Keratinocyte (primary cell): ENCODE measurements around the gene PHF2. TPM values are rescaled to one million over a fixed set of nuclear protein-coding genes. Genes with fewer than 3 reads are reported as not detected.

ENCODE experiments used
- DNase-seq: peaks from one replicate; pipeline ENCODE4 v3.0.0-alpha.2; 2011; ENCODE audit warnings: low read depth, missing footprints, low spot score
- FAIRE-seq: peaks from 2 replicates; lab custom pipeline; 2011; peaks lifted over from hg19 to GRCh38; lab: Jason Lieb, UNC
- H2AFZ ChIP-seq: 2 replicates; pipeline ENCODE4 v1.6.0; 2012; ENCODE audit warnings: low read length, control low read depth, inconsistent platforms; ENCODE audit not compliant: control insufficient read depth
- H3K27ac ChIP-seq: 2 replicates; pipeline ENCODE4 v1.5.1; 2011; ENCODE audit warnings: low read length; ENCODE audit not compliant: control insufficient read depth, insufficient read depth
- H3K27me3 ChIP-seq: 3 replicates; pipeline ENCODE4 v1.6.0; 2011; ENCODE audit warnings: low read length; ENCODE audit not compliant: control insufficient read depth, insufficient read depth; ENCODE audit errors: extremely low read depth
- H3K36me3 ChIP-seq, 2 experiments: 2 replicates in 1 of 2; 3 replicates in 1 of 2; pipeline ENCODE4 v1.5.1; 2011; ENCODE audit warnings: low read length in 2 of 2, mild to moderate bottlenecking in 1 of 2; ENCODE audit not compliant: control insufficient read depth in 2 of 2, insufficient read depth in 2 of 2; ENCODE audit errors: extremely low read depth in 1 of 2
- H3K4me1 ChIP-seq: 3 replicates; pipeline ENCODE4 v1.5.1; 2011; ENCODE audit warnings: low read length; ENCODE audit not compliant: control insufficient read depth, insufficient read depth; ENCODE audit errors: extremely low read depth
- H3K4me2 ChIP-seq: 3 replicates; pipeline ENCODE4 v1.6.0; 2011; ENCODE audit warnings: low read depth, low read length; ENCODE audit not compliant: control insufficient read depth, insufficient read depth; ENCODE audit errors: extremely low read depth
- H3K4me3 ChIP-seq, 3 experiments: fragments of 200-600 bp in 1 of 3; sonication (generic) in 1 of 3; 2 replicates in 2 of 3; 3 replicates in 1 of 3; pipeline ENCODE4 v1.5.1; 2011 to 2016; ENCODE audit warnings: low read length in 3 of 3, mild to moderate bottlenecking in 3 of 3, control low read depth in 2 of 3, inconsistent platforms in 1 of 3, low read depth in 1 of 3, mixed read lengths in 1 of 3, mixed run types in 1 of 3, moderate library complexity in 1 of 3; ENCODE audit not compliant: control insufficient read depth in 2 of 3, insufficient read depth in 2 of 3; ENCODE audit errors: extremely low read depth in 1 of 3
- H3K79me2 ChIP-seq: 2 replicates; pipeline ENCODE4 v1.6.0; 2012; ENCODE audit warnings: low read length; ENCODE audit not compliant: control insufficient read depth, insufficient read depth
- H3K9ac ChIP-seq: 3 replicates; pipeline ENCODE4 v1.6.0; 2011; ENCODE audit warnings: low read length; ENCODE audit not compliant: control insufficient read depth, insufficient read depth; ENCODE audit errors: extremely low read depth
- H3K9me1 ChIP-seq: 3 replicates; pipeline ENCODE4 v1.6.0; 2011; ENCODE audit warnings: low read length; ENCODE audit not compliant: control insufficient read depth, insufficient read depth; ENCODE audit errors: extremely low read depth
- H3K9me3 ChIP-seq: 2 replicates; pipeline ENCODE4 v1.5.1; 2012; ENCODE audit warnings: low read depth, low read length; ENCODE audit not compliant: control insufficient read depth
- H4K20me1 ChIP-seq: 3 replicates; pipeline ENCODE4 v1.6.0; 2011; ENCODE audit warnings: low read length; ENCODE audit not compliant: control insufficient read depth, insufficient read depth; ENCODE audit errors: extremely low read depth
- EZH2 ChIP-seq: IDR thresholded peaks from one replicate; pipeline ENCODE4 v1.6.1; 2012; ENCODE audit warnings: inconsistent platforms, mild to moderate bottlenecking, low read length, moderate library complexity
- dilution Hi-C: fragments of 300-500 bp; cut with MboI; formaldehyde crosslinking; loops from one replicate; pipeline ENCODE4 v1.7.0; 2020; ENCODE audit warnings: low sequenced_read_pairs; ENCODE audit not compliant: extremely low pct_ligation_motif_present
- polyA plus RNA-seq, 5 experiments: library from polyadenylated mRNA; depleted of rRNA in 3 of 5; stranded (reverse) in 3 of 5; stranded (forward) in 1 of 5; unstranded in 1 of 5; fragments of >200 nt; gene quantifications; 1 replicate in 1 of 5; 2 replicates in 3 of 5; 3 replicates in 1 of 5; pipeline versions ENCODE4 v1.2.1 to v1.2.3, GENCODE V29; 2011 to 2012; ENCODE audit warnings: missing spikeins in 2 of 5, low read depth in 1 of 5, low replicate concordance in 1 of 5
- TF ChIP-seq, protein P1 (sequence below), 3 experiments: IDR thresholded peaks in 1 of 3; conservative IDR thresholded peaks in 1 of 3; optimal IDR thresholded peaks in 1 of 3; 2 replicates in 2 of 3; 3 replicates in 1 of 3; pipeline versions ENCODE3 to v1.5.1; 2011; ENCODE audit warnings: low read length in 3 of 3, mild to moderate bottlenecking in 3 of 3, moderate library complexity in 2 of 3, control low read depth in 1 of 3, inconsistent platforms in 1 of 3; ENCODE audit not compliant: insufficient read depth in 2 of 3; ENCODE audit errors: extremely low read depth in 1 of 3

The PHF2 gene
- polyA plus RNA-seq, 1 donor (not counting 4 experiments of a cell fraction or from before 2014, with no cell fraction given): 5.1 TPM

DNA sequence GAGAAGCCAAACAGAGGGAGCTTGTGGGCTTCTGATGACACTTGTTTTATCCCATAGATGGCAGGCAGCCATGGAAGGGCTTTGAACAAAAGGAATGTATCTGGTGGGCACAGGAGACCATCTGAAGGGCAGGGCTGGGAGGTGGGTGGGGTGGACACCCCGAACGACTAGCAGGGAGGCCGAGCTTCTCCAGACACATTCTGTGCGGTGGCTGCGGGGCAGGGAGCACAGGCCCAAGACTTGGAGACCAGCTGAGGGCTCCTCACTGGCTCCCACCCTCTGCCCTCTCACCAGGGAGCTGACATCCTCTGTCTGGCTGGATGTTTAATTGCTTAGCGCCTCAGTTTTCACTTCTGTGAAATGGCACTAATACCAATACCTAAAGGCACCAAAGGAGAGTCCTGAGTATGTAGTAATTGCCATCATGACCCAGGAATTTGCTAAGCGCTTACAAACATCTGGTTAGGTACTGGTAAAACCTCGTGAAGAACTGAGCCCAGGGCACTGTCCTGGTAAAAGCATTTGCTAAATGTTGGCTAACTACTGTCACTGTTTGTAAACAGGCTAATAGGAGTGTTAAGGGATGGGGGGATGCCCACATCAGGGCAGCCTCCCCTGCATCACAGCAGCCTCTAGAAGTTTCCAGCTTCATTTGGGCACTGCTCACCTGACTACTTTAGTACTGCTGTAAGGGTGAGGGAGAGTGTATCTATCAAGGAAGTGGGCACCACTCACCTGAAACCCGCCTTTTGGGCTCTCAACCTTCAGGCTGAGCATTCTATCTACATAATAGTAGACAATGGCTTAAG lies 2.1 kb upstream of the PHF2 start:
- H3K36me3 ChIP-seq: no peaks in the 10 kb centered on the region
- TF ChIP-seq, protein P1, sequence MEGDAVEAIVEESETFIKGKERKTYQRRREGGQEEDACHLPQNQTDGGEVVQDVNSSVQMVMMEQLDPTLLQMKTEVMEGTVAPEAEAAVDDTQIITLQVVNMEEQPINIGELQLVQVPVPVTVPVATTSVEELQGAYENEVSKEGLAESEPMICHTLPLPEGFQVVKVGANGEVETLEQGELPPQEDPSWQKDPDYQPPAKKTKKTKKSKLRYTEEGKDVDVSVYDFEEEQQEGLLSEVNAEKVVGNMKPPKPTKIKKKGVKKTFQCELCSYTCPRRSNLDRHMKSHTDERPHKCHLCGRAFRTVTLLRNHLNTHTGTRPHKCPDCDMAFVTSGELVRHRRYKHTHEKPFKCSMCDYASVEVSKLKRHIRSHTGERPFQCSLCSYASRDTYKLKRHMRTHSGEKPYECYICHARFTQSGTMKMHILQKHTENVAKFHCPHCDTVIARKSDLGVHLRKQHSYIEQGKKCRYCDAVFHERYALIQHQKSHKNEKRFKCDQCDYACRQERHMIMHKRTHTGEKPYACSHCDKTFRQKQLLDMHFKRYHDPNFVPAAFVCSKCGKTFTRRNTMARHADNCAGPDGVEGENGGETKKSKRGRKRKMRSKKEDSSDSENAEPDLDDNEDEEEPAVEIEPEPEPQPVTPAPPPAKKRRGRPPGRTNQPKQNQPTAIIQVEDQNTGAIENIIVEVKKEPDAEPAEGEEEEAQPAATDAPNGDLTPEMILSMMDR (optimal IDR thresholded peaks at IDR 0.05 in 1 of 3, IDR thresholded peaks at IDR 0.05 in 1 of 3, conservative IDR thresholded peaks at IDR 0.05 in 1 of 3; ENCODE audit: extremely low read depth in 1 of 3, insufficient read depth in 2 of 3, low read length in 3 of 3): no peak
- TF ChIP-seq EZH2: no peak
- H3K9ac ChIP-seq: no peak overlapping the region
- no peak overlapping the region for H3K4me2 ChIP-seq
- H4K20me1 ChIP-seq: no peaks in the 10 kb centered on the region
- H3K27me3 ChIP-seq: no peaks in the 10 kb centered on the region
- H3K4me3 ChIP-seq: no peak overlapping the region
- no peak overlapping the region for H2AFZ ChIP-seq
- no peaks in the 10 kb centered on the region for H3K9me1 ChIP-seq
- no peak overlapping the region for H3K27ac ChIP-seq
- peaks cover 19% of the 10 kb centered on the region for H3K79me2 ChIP-seq
- FAIRE-seq (no peak), DNase-seq (no peak)
- H3K4me1 ChIP-seq: peaks cover 17% of the 10 kb centered on the region
- dilution Hi-C loops: no loop called here
- no peaks in the 10 kb centered on the region for H3K9me3 ChIP-seq

DNA sequence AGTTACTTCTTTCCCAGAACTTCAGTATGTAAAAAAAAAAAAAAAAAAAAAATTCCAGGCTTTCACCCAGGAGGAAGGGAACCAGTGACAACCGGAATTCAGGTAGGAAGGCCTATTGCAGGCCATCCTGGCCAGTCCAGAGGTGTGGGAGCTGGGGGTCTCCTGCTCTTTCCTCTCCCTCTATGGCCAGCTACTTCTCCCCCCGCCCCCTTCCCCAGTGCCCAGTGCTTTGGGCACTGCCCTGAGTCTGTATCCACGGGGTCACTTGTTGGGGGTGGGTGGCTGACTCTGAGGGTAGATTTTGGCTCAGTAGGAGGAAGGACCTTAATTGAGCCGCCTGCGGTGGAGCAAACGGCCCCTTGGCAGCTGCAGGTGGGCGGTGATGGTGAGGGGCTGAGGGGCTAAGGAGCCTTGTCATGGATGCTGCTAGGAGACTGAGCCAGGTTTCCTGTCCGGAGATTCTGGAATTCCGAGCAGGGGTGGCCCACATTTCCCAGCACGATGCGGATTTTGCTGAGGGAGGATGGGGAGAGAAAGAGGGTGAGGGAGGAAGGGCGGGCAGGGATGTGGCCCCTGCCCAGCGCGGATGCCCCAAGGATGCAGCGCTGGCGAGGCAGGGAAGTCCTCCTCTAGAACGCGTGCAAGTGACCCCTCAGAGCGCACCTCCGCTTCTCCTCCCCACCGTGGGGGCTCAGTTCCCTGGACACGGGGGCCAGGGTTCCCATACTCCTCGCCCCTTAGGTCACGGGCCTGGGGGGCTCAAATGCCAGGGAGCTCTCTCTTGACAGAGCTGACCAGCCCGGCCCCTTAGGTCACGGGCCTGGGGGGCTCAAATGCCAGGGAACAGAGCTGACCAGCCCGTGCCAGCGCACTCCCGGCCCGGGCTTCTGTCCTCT lies 1.2 kb upstream of the PHF2 start:
- H4K20me1 ChIP-seq: no peaks in the 10 kb centered on the region
- H3K4me3 ChIP-seq: peak overlapping the region; percentile 66 to 80 (median 78)
- TF ChIP-seq, protein P1 (optimal IDR thresholded peaks at IDR 0.05 in 1 of 3, IDR thresholded peaks at IDR 0.05 in 1 of 3, conservative IDR thresholded peaks at IDR 0.05 in 1 of 3; ENCODE audit: extremely low read depth in 1 of 3, insufficient read depth in 2 of 3, low read length in 3 of 3): no peak
- TF ChIP-seq EZH2: no peak
- peak overlapping the region; percentile 82 for H3K9ac ChIP-seq
- no peaks in the 10 kb centered on the region for H3K9me3 ChIP-seq
- no peak for FAIRE-seq
- H3K4me1 ChIP-seq: peaks cover 17% of the 10 kb centered on the region
- no peaks in the 10 kb centered on the region for H3K9me1 ChIP-seq
- peak overlapping the region; percentile 56 for H3K27ac ChIP-seq
- H3K36me3 ChIP-seq: no peaks in the 10 kb centered on the region
- H3K27me3 ChIP-seq: no peaks in the 10 kb centered on the region
- dilution Hi-C loops: no loop called here
- DNase-seq: no peak
- H2AFZ ChIP-seq: peak overlapping the region; percentile 89
- peaks cover 24% of the 10 kb centered on the region for H3K79me2 ChIP-seq
- peak overlapping the region; percentile 80 for H3K4me2 ChIP-seq
